ENCODE data around the gene HSPB9. TPM values are rescaled to one million over a fixed set of nuclear protein-coding genes. Genes with fewer than 3 reads are reported as not detected.

The HSPB9 gene
- total and polyA plus RNA-seq, 2 donors (not counting 3 experiments of a cell fraction or from before 2014, with no cell fraction given) = not detected

DNA sequence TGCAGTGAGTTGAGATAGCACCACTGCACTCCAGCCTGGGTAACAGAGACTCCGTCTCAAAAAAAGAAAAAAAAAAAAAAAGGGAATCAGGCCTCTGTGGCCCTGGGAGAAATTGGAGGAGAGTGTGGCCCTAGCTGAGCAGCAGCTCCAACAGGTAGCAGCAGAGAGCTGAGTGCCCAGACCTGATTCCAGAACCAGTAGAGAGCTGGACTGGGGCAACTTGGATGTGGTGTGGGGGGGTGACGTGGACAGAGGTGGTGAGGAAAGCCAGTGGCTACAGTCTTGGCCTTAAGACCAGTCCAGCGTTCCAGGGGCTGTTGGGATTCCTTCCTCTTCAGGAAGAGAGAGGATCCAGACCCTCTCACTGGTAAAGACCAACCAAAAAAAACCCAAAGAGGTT, 1.7 kb downstream of the HSPB9 start:
- Histone ChIP-seq H2AFZ (ENCODE audit: low read depth, low read length) (no peak overlapping the region), H3K4me1 (ENCODE audit: control insufficient read depth, extremely low read depth, insufficient read depth, low read length) (peaks cover 7% of the 10 kb centered on the region), H3K9ac (replicated peaks; ENCODE audit: extremely low read depth, insufficient read depth, low read length) (no peak overlapping the region), H3K9me1 (replicated peaks; ENCODE audit: control insufficient read depth, extremely low read depth, insufficient read depth, low read length) (no peaks in the 10 kb centered on the region), H3K36me3 (ENCODE audit: control insufficient read depth in 2 of 2, extremely low read depth in 1 of 2, insufficient read depth in 2 of 2, low read length in 2 of 2) (peaks cover 19 to 31% of the 10 kb centered on the region in 2 experiments), H4K20me1 (replicated peaks; ENCODE audit: control insufficient read depth, extremely low read depth, insufficient read depth, low read length) (no peaks in the 10 kb centered on the region), H3K4me2 (ENCODE audit: insufficient read depth, low read length) (no peak overlapping the region), H3K79me2 (ENCODE audit: control insufficient read depth, insufficient read depth, low read length) (peaks cover 5% of the 10 kb centered on the region), H3K9me3 (replicated peaks; ENCODE audit: control insufficient read depth, insufficient read depth, low read length) (no peaks in the 10 kb centered on the region), H3K4me3 (replicated peaks in 1 of 3; ENCODE audit: insufficient read depth in 1 of 3, low read depth in 1 of 3, low read length in 3 of 3) (no peak overlapping the region), H3K27me3 (ENCODE audit: control insufficient read depth in 2 of 2, insufficient read depth in 2 of 2, low read length in 2 of 2) (no peaks in the 10 kb centered on the region), H3K27ac (ENCODE audit: insufficient read depth, low read depth, low read length) (no peak overlapping the region)
- intact Hi-C loops (cut with micrococcal nuclease) (no loop called here), dilution Hi-C loops (cut with MboI; ENCODE audit: extremely low pct_ligation_motif_present, low sequenced_read_pairs) (loop anchor here (25.0 kb wide), 1 partner anchor 162 kb away; the partner anchor contains the start of gene CNP)
- BruUV-seq (replicated peaks) = no TSS peak
- ChIA-PET CTCF (interaction anchor here (0.6 to 1.3 kb wide), 7 partner anchors 11 to 165 kb away, joined by 3 to 8 read pairs (median 4); partner anchors contain the start of gene KCNH4), POLR2A (interaction anchor here (0.7 to 1.1 kb wide), 4 partner anchors 12 to 432 kb away, joined by 3 to 11 read pairs (median 7); no protein-coding TSS in a partner anchor)
- no peak for DNase-seq (ENCODE audit: low read depth, low spot score)
- no peak for FAIRE-seq
- TF ChIP-seq GATA2 (IDR thresholded peaks at IDR 0.05; ENCODE audit: insufficient read depth, insufficient read length, low read depth, low read length) (no peak), POLR2A (IDR thresholded peaks at IDR 0.05; ENCODE audit: low read depth, low read length) (no peak), CTCF (IDR thresholded peaks at IDR 0.05; ENCODE audit: extremely low read depth in 1 of 2, insufficient read depth in 1 of 2, low read depth in 1 of 2, low read length in 2 of 2) (no peak), EZH2 (IDR thresholded peaks at IDR 0.05; ENCODE audit: borderline replicate concordance, low read depth, low read length, severe bottlenecking) (no peak), MYC (IDR thresholded peaks at IDR 0.05; ENCODE audit: low read depth, low read length) (no peak), POLR2AphosphoS5 (IDR thresholded peaks at IDR 0.05; ENCODE audit: insufficient read depth, low read depth, low read length) (no peak), FOS (IDR thresholded peaks at IDR 0.05; ENCODE audit: borderline replicate concordance, insufficient read depth, low read length) (no peak), JUN (IDR thresholded peaks at IDR 0.05; ENCODE audit: borderline replicate concordance, insufficient read depth, insufficient read length, low read depth) (no peak), MAX (IDR thresholded peaks at IDR 0.05; ENCODE audit: insufficient read depth, insufficient read length) (no peak)
